ENCODE measurements around the gene CROCC.
A peak's percentile ranks its signal among the peaks of the same experiment; 100 is the strongest.
"Not testable (repeated sequence)": the region's sequence is repeated elsewhere in the genome, so short reads cannot be mapped to it uniquely, and the experiment has no call there.

Gene CROCC

GRCh38 chr1:16891057-16891456 is 30.7 kb upstream of the CROCC start:
- not testable (repeated sequence) for H3K9me3 Mint-ChIP-seq; H3K4me3 Mint-ChIP-seq; H3K36me3 Mint-ChIP-seq (ENCODE audit: low read depth); H3K27ac Mint-ChIP-seq
- Mint-ChIP-seq H3K27me3 (ENCODE audit: low read depth) (peaks cover 63% of the 10 kb centered on the region), H3K4me1 (ENCODE audit: low read depth) (peaks cover 22% of the 10 kb centered on the region)

GRCh38 chr1:16892978-16893525 is 28.7 kb upstream of the CROCC start:
- not testable (repeated sequence) for H3K4me3 Mint-ChIP-seq; H3K36me3 Mint-ChIP-seq (ENCODE audit: low read depth); H3K9me3 Mint-ChIP-seq; H3K27ac Mint-ChIP-seq
- Mint-ChIP-seq H3K4me1 (ENCODE audit: low read depth) (peaks cover 33% of the 10 kb centered on the region), H3K27me3 (ENCODE audit: low read depth) (peaks cover 44% of the 10 kb centered on the region)

GRCh38 chr1:16893796-16894195 is 27.9 kb upstream of the CROCC start:
- Mint-ChIP-seq H3K27me3 (ENCODE audit: low read depth) (peaks cover 37% of the 10 kb centered on the region), H3K4me1 (ENCODE audit: low read depth) (peaks cover 33% of the 10 kb centered on the region)
- not testable (repeated sequence) for H3K27ac Mint-ChIP-seq; H3K36me3 Mint-ChIP-seq (ENCODE audit: low read depth); H3K4me3 Mint-ChIP-seq; H3K9me3 Mint-ChIP-seq

GRCh38 chr1:16894338-16894737 is 27.4 kb upstream of the CROCC start:
- H3K9me3 Mint-ChIP-seq; H3K27ac Mint-ChIP-seq; H3K36me3 Mint-ChIP-seq (ENCODE audit: low read depth); H3K4me3 Mint-ChIP-seq: not testable (repeated sequence)
- Mint-ChIP-seq H3K27me3 (ENCODE audit: low read depth) (peaks cover 31% of the 10 kb centered on the region), H3K4me1 (ENCODE audit: low read depth) (peaks cover 28% of the 10 kb centered on the region)

GRCh38 chr1:16895233-16895597 is 26.5 kb upstream of the CROCC start:
- peak overlapping the region; percentile 87 for H3K4me3 Mint-ChIP-seq
- H3K9me3 Mint-ChIP-seq; H3K36me3 Mint-ChIP-seq (ENCODE audit: low read depth): not testable (repeated sequence)
- H3K27ac Mint-ChIP-seq, result peak overlapping the region; percentile 100
- peaks cover 22% of the 10 kb centered on the region for H3K27me3 Mint-ChIP-seq (ENCODE audit: low read depth)
- H3K4me1 Mint-ChIP-seq (ENCODE audit: low read depth), result peaks cover 21% of the 10 kb centered on the region

GRCh38 chr1:16895598-16896315 is 26.0 kb upstream of the CROCC start, which contains the start of gene RNU1-2:
RNU1-2 (plus strand) TSS chr1:16895980.
- not testable (repeated sequence) for H3K36me3 Mint-ChIP-seq (ENCODE audit: low read depth); H3K9me3 Mint-ChIP-seq
- peaks cover 23% of the 10 kb centered on the region for H3K4me1 Mint-ChIP-seq (ENCODE audit: low read depth)
- peaks cover 17% of the 10 kb centered on the region for H3K27me3 Mint-ChIP-seq (ENCODE audit: low read depth)
- H3K4me3 Mint-ChIP-seq, result peak within 1 kb of the TSS; percentile 87
- H3K27ac Mint-ChIP-seq, result peak within 1 kb of the TSS; percentile 100

GRCh38 chr1:16896316-16897055 is 25.2 kb upstream of the CROCC start:
- peak overlapping the region; percentile 100 for H3K27ac Mint-ChIP-seq
- H3K4me1 Mint-ChIP-seq (ENCODE audit: low read depth), result peaks cover 28% of the 10 kb centered on the region
- H3K36me3 Mint-ChIP-seq (ENCODE audit: low read depth); H3K9me3 Mint-ChIP-seq: not testable (repeated sequence)
- peaks cover 15% of the 10 kb centered on the region for H3K27me3 Mint-ChIP-seq (ENCODE audit: low read depth)
- H3K4me3 Mint-ChIP-seq, result peak overlapping the region; percentile 87

- peaks cover 33% of the 10 kb centered on the region for H3K4me1 Mint-ChIP-seq (ENCODE audit: low read depth)
- peak overlapping the region; percentile 87 for H3K27ac Mint-ChIP-seq
- not testable (repeated sequence) for H3K9me3 Mint-ChIP-seq; H3K36me3 Mint-ChIP-seq (ENCODE audit: low read depth); H3K27me3 Mint-ChIP-seq (ENCODE audit: low read depth)
- H3K4me3 Mint-ChIP-seq, result peak overlapping the region; percentile 80
Observed at GRCh38 chr1:16897653-16898052, 24.1 kb upstream of the CROCC start.

GRCh38 chr1:16898298-16898697 is 23.4 kb upstream of the CROCC start:
- Mint-ChIP-seq H3K27ac (peak overlapping the region; percentile 9), H3K4me1 (ENCODE audit: low read depth) (peaks cover 38% of the 10 kb centered on the region)
- not testable (repeated sequence) for H3K27me3 Mint-ChIP-seq (ENCODE audit: low read depth); H3K9me3 Mint-ChIP-seq; H3K36me3 Mint-ChIP-seq (ENCODE audit: low read depth); H3K4me3 Mint-ChIP-seq

GRCh38 chr1:16899020-16899419 is 22.7 kb upstream of the CROCC start:
- H3K27ac Mint-ChIP-seq; H3K27me3 Mint-ChIP-seq (ENCODE audit: low read depth); H3K4me3 Mint-ChIP-seq; H3K36me3 Mint-ChIP-seq (ENCODE audit: low read depth); H3K9me3 Mint-ChIP-seq: not testable (repeated sequence)
- peaks cover 46% of the 10 kb centered on the region for H3K4me1 Mint-ChIP-seq (ENCODE audit: low read depth)

- H3K9me3 Mint-ChIP-seq, result no peaks in the 10 kb centered on the region
- peaks cover 5% of the 10 kb centered on the region for H3K27me3 Mint-ChIP-seq (ENCODE audit: low read depth)
- H3K27ac Mint-ChIP-seq, result no peak overlapping the region
- H3K4me1 Mint-ChIP-seq (ENCODE audit: low read depth), result peaks cover 38% of the 10 kb centered on the region
- no peaks in the 10 kb centered on the region for H3K36me3 Mint-ChIP-seq (ENCODE audit: low read depth)
- H3K4me3 Mint-ChIP-seq, result no peak overlapping the region
Observed at GRCh38 chr1:16900751-16901150, 21.0 kb upstream of the CROCC start.

GRCh38 chr1:16901371-16901770 is 20.4 kb upstream of the CROCC start:
- not testable (repeated sequence) for H3K27me3 Mint-ChIP-seq (ENCODE audit: low read depth); H3K9me3 Mint-ChIP-seq; H3K4me3 Mint-ChIP-seq; H3K36me3 Mint-ChIP-seq (ENCODE audit: low read depth); H3K27ac Mint-ChIP-seq
- H3K4me1 Mint-ChIP-seq (ENCODE audit: low read depth), result peaks cover 36% of the 10 kb centered on the region

- Mint-ChIP-seq H3K27ac (no peak overlapping the region), H3K27me3 (ENCODE audit: low read depth) (peaks cover 5% of the 10 kb centered on the region), H3K4me3 (no peak overlapping the region), H3K9me3 (peaks cover 4% of the 10 kb centered on the region), H3K4me1 (ENCODE audit: low read depth) (peaks cover 26% of the 10 kb centered on the region), H3K36me3 (ENCODE audit: low read depth) (peaks cover 3% of the 10 kb centered on the region)
Observed at GRCh38 chr1:16903054-16903453, 18.7 kb upstream of the CROCC start.

GRCh38 chr1:16903458-16903796 is 18.3 kb upstream of the CROCC start:
- Mint-ChIP-seq H3K9me3 (peaks cover 4% of the 10 kb centered on the region), H3K4me3 (no peak overlapping the region), H3K4me1 (ENCODE audit: low read depth) (peaks cover 26% of the 10 kb centered on the region), H3K36me3 (ENCODE audit: low read depth) (peaks cover 3% of the 10 kb centered on the region), H3K27ac (no peak overlapping the region), H3K27me3 (ENCODE audit: low read depth) (peaks cover 5% of the 10 kb centered on the region)

- Mint-ChIP-seq H3K9me3 (peaks cover 4% of the 10 kb centered on the region), H3K27ac (no peak overlapping the region), H3K4me3 (no peak overlapping the region), H3K27me3 (ENCODE audit: low read depth) (peaks cover 5% of the 10 kb centered on the region), H3K4me1 (ENCODE audit: low read depth) (peaks cover 26% of the 10 kb centered on the region), H3K36me3 (ENCODE audit: low read depth) (peaks cover 3% of the 10 kb centered on the region)
Observed at GRCh38 chr1:16904560-16905109, 17.1 kb upstream of the CROCC start.

Data from T-helper 1 cell treated with Interleukin-12 subunit alpha and Interleukin-12 subunit beta and Interleukin-4 antibody, amounts not matched to agents 30 μg/mL and 1 μg/mL, for 36 hours (primary cell).